Measurements from ENCODE around the gene LRRK2. TPM values are rescaled to one million over a fixed set of nuclear protein-coding genes. Genes with fewer than 3 reads are reported as not detected.

Gene LRRK2
- polyA plus RNA-seq, 1 donor (not counting 4 experiments of a cell fraction or from before 2014, with no cell fraction given) = 0.25 TPM

GRCh38 chr12:40225984-40226602 is 1.3 kb downstream of the LRRK2 start:
- dilution Hi-C loops (cut with MboI; ENCODE audit: extremely low pct_ligation_motif_present, low sequenced_read_pairs) = no loop called here
- H3K79me2 ChIP-seq (ENCODE audit: control insufficient read depth, insufficient read depth, low read length) = no peaks in the 10 kb centered on the region
- no peaks in the 10 kb centered on the region for H3K9me1 ChIP-seq (ENCODE audit: control insufficient read depth, extremely low read depth, insufficient read depth, low read length)
- no peaks in the 10 kb centered on the region for H3K9me3 ChIP-seq (ENCODE audit: control insufficient read depth, low read depth, low read length)
- no peak overlapping the region for H3K4me3 ChIP-seq (ENCODE audit: control insufficient read depth in 2 of 3, extremely low read depth in 1 of 3, insufficient read depth in 2 of 3, low read depth in 1 of 3, low read length in 3 of 3)
- no peak for DNase-seq (ENCODE audit: low read depth, low spot score)
- H3K4me1 ChIP-seq (ENCODE audit: control insufficient read depth, extremely low read depth, insufficient read depth, low read length) = peaks cover 16% of the 10 kb centered on the region
- no peak for FAIRE-seq
- TF ChIP-seq CTCF (optimal IDR thresholded peaks at IDR 0.05 in 1 of 3, IDR thresholded peaks at IDR 0.05 in 1 of 3, conservative IDR thresholded peaks at IDR 0.05 in 1 of 3; ENCODE audit: extremely low read depth in 1 of 3, insufficient read depth in 2 of 3, low read length in 3 of 3) (no peak), EZH2 (IDR thresholded peaks at IDR 0.05; ENCODE audit: low read length) (no peak)
- H3K9ac ChIP-seq (ENCODE audit: control insufficient read depth, extremely low read depth, insufficient read depth, low read length) = no peak overlapping the region
- no peaks in the 10 kb centered on the region for H4K20me1 ChIP-seq (ENCODE audit: control insufficient read depth, extremely low read depth, insufficient read depth, low read length)
- no peaks in the 10 kb centered on the region for H3K27me3 ChIP-seq (ENCODE audit: control insufficient read depth, extremely low read depth, insufficient read depth, low read length)
- no peaks in the 10 kb centered on the region for H3K36me3 ChIP-seq (ENCODE audit: control insufficient read depth in 2 of 2, extremely low read depth in 1 of 2, insufficient read depth in 2 of 2, low read length in 2 of 2)
- H3K27ac ChIP-seq (ENCODE audit: control insufficient read depth, insufficient read depth, low read length) = no peak overlapping the region
- no peak overlapping the region for H2AFZ ChIP-seq (ENCODE audit: control insufficient read depth, low read length)
- H3K4me2 ChIP-seq (ENCODE audit: control insufficient read depth, extremely low read depth, insufficient read depth, low read depth, low read length) = no peak overlapping the region

- FAIRE-seq (peak; percentile 99), DNase-seq (ENCODE audit: low read depth, low spot score) (no peak)
- Histone ChIP-seq H3K9me3 (ENCODE audit: control insufficient read depth, low read depth, low read length) (no peaks in the 10 kb centered on the region), H3K9ac (ENCODE audit: control insufficient read depth, extremely low read depth, insufficient read depth, low read length) (no peak overlapping the region), H3K4me1 (ENCODE audit: control insufficient read depth, extremely low read depth, insufficient read depth, low read length) (peaks cover 16% of the 10 kb centered on the region), H3K27me3 (ENCODE audit: control insufficient read depth, extremely low read depth, insufficient read depth, low read length) (no peaks in the 10 kb centered on the region), H2AFZ (ENCODE audit: control insufficient read depth, low read length) (peak overlapping the region; percentile 74), H3K4me2 (ENCODE audit: control insufficient read depth, extremely low read depth, insufficient read depth, low read depth, low read length) (peak overlapping the region; percentile 29), H3K4me3 (ENCODE audit: control insufficient read depth in 2 of 3, extremely low read depth in 1 of 3, insufficient read depth in 2 of 3, low read depth in 1 of 3, low read length in 3 of 3) (no peak overlapping the region), H4K20me1 (ENCODE audit: control insufficient read depth, extremely low read depth, insufficient read depth, low read length) (no peaks in the 10 kb centered on the region), H3K36me3 (ENCODE audit: control insufficient read depth in 2 of 2, extremely low read depth in 1 of 2, insufficient read depth in 2 of 2, low read length in 2 of 2) (no peaks in the 10 kb centered on the region), H3K27ac (ENCODE audit: control insufficient read depth, insufficient read depth, low read length) (no peak overlapping the region), H3K79me2 (ENCODE audit: control insufficient read depth, insufficient read depth, low read length) (no peaks in the 10 kb centered on the region), H3K9me1 (ENCODE audit: control insufficient read depth, extremely low read depth, insufficient read depth, low read length) (no peaks in the 10 kb centered on the region)
- TF ChIP-seq CTCF (optimal IDR thresholded peaks at IDR 0.05 in 1 of 3, IDR thresholded peaks at IDR 0.05 in 1 of 3, conservative IDR thresholded peaks at IDR 0.05 in 1 of 3; ENCODE audit: extremely low read depth in 1 of 3, insufficient read depth in 2 of 3, low read length in 3 of 3) (no peak), EZH2 (IDR thresholded peaks at IDR 0.05; ENCODE audit: low read length) (no peak)
- dilution Hi-C loops (cut with MboI; ENCODE audit: extremely low pct_ligation_motif_present, low sequenced_read_pairs) = no loop called here
Measured at GRCh38 chr12:40226705-40227104, 1.9 kb downstream of the LRRK2 start.

Data from keratinocyte (primary cell).